K562 (cell line): Measurements from ENCODE around the gene MEIS1. TPM values are rescaled to one million over a fixed set of nuclear protein-coding genes. Genes with fewer than 3 reads are reported as not detected.

ENCODE experiments used
- ATAC-seq: fragments of 200-7000 bp; cut with Tn5 transposase; 3 replicates; pipeline ENCODE4 v1.9.1; 2020; ENCODE audit warnings: moderate library complexity
- BruUV-seq: library from RNA; stranded (reverse); fragments of 400-500 nt; replicated peaks from 2 replicates; lab custom pipeline; 2021; lab: Mats Ljungman, UMichigan
- CTCF ChIA-PET: fragments of 300-600 bp; formaldehyde crosslinking; extraction: SDS; loops from one replicate; lab custom pipeline; 2021; ENCODE audit warnings: low intra/inter-chr PET ratio; lab: Yijun Ruan, JAX
- POLR2A ChIA-PET: fragments of 300-600, 350-650 bp; sonication (Branson Sonifier 250); formaldehyde crosslinking; extraction: SDS; loops from one replicate; lab custom pipeline; 2021; ENCODE audit warnings: antibody characterized with exemption, inconsistent platforms; lab: Yijun Ruan, JAX
- DNase-seq, 4 experiments: peaks; one replicate each; pipeline versions ENCODE4 v3.0.0 to v3.0.0-alpha.2; 2011 to 2018; ENCODE audit warnings: low spot score in 3 of 4, mixed read lengths in 3 of 4; ENCODE audit errors: extremely low read depth in 1 of 4
- FAIRE-seq: peaks from 2 replicates; lab custom pipeline; 2011; peaks lifted over from hg19 to GRCh38; lab: Jason Lieb, UNC
- H2AFZ ChIP-seq: 2 replicates; pipeline ENCODE4 v1.6.0; 2011; ENCODE audit warnings: low read depth, low read length, control low read depth, inconsistent platforms
- H3K27ac ChIP-seq: fragments of 200-600 bp; 3 replicates; pipeline ENCODE4 v1.8.0; 2011; ENCODE audit warnings: low read depth, mild to moderate bottlenecking, control low read depth, inconsistent platforms, low read length, moderate library complexity, mixed read lengths; ENCODE audit errors: extremely low read depth
- H3K27me3 ChIP-seq, 2 experiments: fragments of 300-600 bp in 1 of 2; 2 replicates in 1 of 2; 3 replicates in 1 of 2; pipeline versions ENCODE4 v1.6.0 to v1.8.0; 2011; ENCODE audit warnings: inconsistent platforms in 2 of 2, low read length in 2 of 2, mild to moderate bottlenecking in 1 of 2, mixed read lengths in 1 of 2, moderate library complexity in 1 of 2; ENCODE audit not compliant: control insufficient read depth in 2 of 2, insufficient read depth in 2 of 2
- H3K36me3 ChIP-seq: fragments of 300-600 bp; 3 replicates; pipeline ENCODE4 v1.8.0; 2011; ENCODE audit warnings: mild to moderate bottlenecking, low read length, inconsistent platforms; ENCODE audit not compliant: control insufficient read depth, insufficient read depth
- H3K4me1 ChIP-seq, 2 experiments: fragments of 200-600 bp in 1 of 2; replicated peaks in 1 of 2; 2 replicates in 1 of 2; 3 replicates in 1 of 2; pipeline versions ENCODE4 v1.5.1 to v1.8.0; 2011; ENCODE audit warnings: inconsistent platforms in 2 of 2, low read length in 2 of 2, mild to moderate bottlenecking in 1 of 2, mixed read lengths in 1 of 2, moderate library complexity in 1 of 2; ENCODE audit not compliant: control insufficient read depth in 2 of 2, insufficient read depth in 2 of 2
- H3K4me2 ChIP-seq: 2 replicates; pipeline ENCODE4 v1.6.1; 2011; ENCODE audit warnings: low read length, control low read depth, inconsistent platforms, mixed read lengths; ENCODE audit not compliant: insufficient read depth
- H3K4me3 ChIP-seq: fragments of 200-600 bp; sonication (generic), shearing (Covaris generic); 2 replicates; pipeline ENCODE4 v1.5.1; 2016; ENCODE audit warnings: control low read depth, inconsistent platforms
- H3K79me2 ChIP-seq: fragments of 200-600 bp; 3 replicates; pipeline ENCODE4 v1.8.0; 2011; ENCODE audit warnings: low read length, inconsistent platforms; ENCODE audit not compliant: control insufficient read depth, insufficient read depth
- H3K9ac ChIP-seq, 2 experiments: 2 replicates each; pipeline versions ENCODE4 v1.6.0 to v1.6.1; 2011; ENCODE audit warnings: low read depth in 2 of 2, low read length in 2 of 2, control low read depth in 1 of 2, inconsistent platforms in 1 of 2, mild to moderate bottlenecking in 1 of 2, mixed read lengths in 1 of 2; ENCODE audit not compliant: insufficient read depth in 1 of 2
- H3K9me1 ChIP-seq: one replicate; pipeline ENCODE4 v1.6.0; 2011; ENCODE audit warnings: inconsistent platforms, mild to moderate bottlenecking, low read length, moderate library complexity; ENCODE audit not compliant: control insufficient read depth, insufficient read depth
- H3K9me3 ChIP-seq: replicated peaks from 2 replicates; pipeline ENCODE4 v1.5.1; 2011; ENCODE audit warnings: low read depth, low read length, inconsistent platforms; ENCODE audit not compliant: control insufficient read depth, insufficient read depth
- H4K20me1 ChIP-seq: replicated peaks from 2 replicates; pipeline ENCODE4 v1.6.1; 2011; ENCODE audit warnings: low read length, inconsistent platforms, mixed read lengths; ENCODE audit not compliant: control insufficient read depth, insufficient read depth
- BCL6 ChIP-seq: fragments of 250-450 bp; sonication (Bioruptor Pico); IDR thresholded peaks from 2 replicates; pipeline ENCODE4 v1.4.0; 2020
- CTBP1 ChIP-seq: fragments of 450-650 bp; IDR thresholded peaks from 2 replicates; pipeline ENCODE4 v1.6.1; 2016; ENCODE audit warnings: borderline replicate concordance
- DLX4 ChIP-seq: fragments of 250-450 bp; sonication (Bioruptor Pico); IDR thresholded peaks from 2 replicates; pipeline ENCODE4 v1.6.1; 2021; ENCODE audit warnings: mild to moderate bottlenecking
- DMBX1 ChIP-seq: fragments of 250-450 bp; sonication (Bioruptor Pico); IDR thresholded peaks from 2 replicates; pipeline ENCODE4 v1.8.0; 2022; ENCODE audit warnings: inconsistent platforms, mild to moderate bottlenecking, moderate library complexity, borderline replicate concordance
- E2F3 ChIP-seq: fragments of 250-450 bp; sonication (Bioruptor Pico); IDR thresholded peaks from 2 replicates; pipeline ENCODE4 v1.4.0; 2020; ENCODE audit warnings: mild to moderate bottlenecking
- FOXJ3 ChIP-seq: sonication (generic); formaldehyde crosslinking; IDR thresholded peaks from 2 replicates; pipeline ENCODE4 v1.4.0; 2020; ENCODE audit warnings: mild to moderate bottlenecking, missing genetic modification reagents
- GTF2E2 ChIP-seq: fragments of 200-800 bp; sonication (Bioruptor generic); IDR thresholded peaks from 2 replicates; pipeline ENCODE4 v1.6.1; 2016; ENCODE audit warnings: missing genetic modification characterization, missing compliant biosample characterization
- KAT2B ChIP-seq: IDR thresholded peaks from one replicate; pipeline ENCODE4 v1.6.1; 2012; ENCODE audit warnings: low read depth, mild to moderate bottlenecking, control low read depth, inconsistent platforms, low read length, moderate library complexity
- MEIS2 ChIP-seq: fragments of 450-650 bp; IDR thresholded peaks from 2 replicates; pipeline ENCODE4 v1.6.1; 2014; ENCODE audit warnings: mild to moderate bottlenecking; ENCODE audit not compliant: partially characterized antibody
- MLX ChIP-seq, 2 experiments: fragments of 450-650 bp in 1 of 2; sonication (generic) in 1 of 2; formaldehyde crosslinking; conservative IDR thresholded peaks; 2 replicates each; pipeline versions ENCODE4 v1.4.0 to v1.8.1; 2020 to 2022; ENCODE audit warnings: mild to moderate bottlenecking in 1 of 2, missing genetic modification reagents in 1 of 2
- NCOR1 ChIP-seq: fragments of 450-650 bp; IDR thresholded peaks from 2 replicates; pipeline ENCODE4 v1.6.1; 2016; ENCODE audit warnings: mild to moderate bottlenecking, moderate library complexity
- PHB ChIP-seq: fragments of 250-450 bp; sonication (Bioruptor Pico); IDR thresholded peaks from 2 replicates; pipeline ENCODE4 v1.5.0; 2021
- POLR2AphosphoS5 ChIP-seq: IDR thresholded peaks from 2 replicates; pipeline ENCODE4 v1.6.1; 2011; ENCODE audit warnings: mild to moderate bottlenecking, low read depth, low read length, moderate library complexity; ENCODE audit not compliant: control insufficient read depth, insufficient read depth
- PRMT5 ChIP-seq: sonication (generic); formaldehyde crosslinking; IDR thresholded peaks from 2 replicates; pipeline ENCODE4 v1.5.0; 2020; ENCODE audit warnings: missing genetic modification reagents
- PTTG1 ChIP-seq: fragments of 450-650 bp; IDR thresholded peaks from 2 replicates; pipeline ENCODE4 v1.6.1; 2016; ENCODE audit warnings: low read depth, mild to moderate bottlenecking, missing genetic modification characterization, missing compliant biosample characterization
- PYGO2 ChIP-seq: fragments of 450-650 bp; IDR thresholded peaks from 2 replicates; pipeline ENCODE4 v1.6.1; 2016; ENCODE audit warnings: mild to moderate bottlenecking, missing genetic modification characterization, moderate library complexity, missing compliant biosample characterization
- RBBP5 ChIP-seq: fragments of 200-600 bp; sonication (generic); IDR thresholded peaks from 2 replicates; pipeline ENCODE4 v1.6.1; 2012; ENCODE audit warnings: borderline replicate concordance, mild to moderate bottlenecking, low read length, control low read depth, inconsistent platforms; ENCODE audit not compliant: insufficient read depth, poor library complexity, severe bottlenecking
- TEAD4 ChIP-seq, 2 experiments: sonication (generic) in 1 of 2; formaldehyde crosslinking in 1 of 2; IDR thresholded peaks; 2 replicates each; pipeline versions ENCODE4 v1.6.1 to v1.8.0; 2012 to 2022; ENCODE audit warnings: borderline replicate concordance in 1 of 2, inconsistent platforms in 1 of 2, low read length in 1 of 2, mild to moderate bottlenecking in 1 of 2, missing genetic modification reagents in 1 of 2
- ZNF133 ChIP-seq: fragments of 250-450 bp; sonication (Bioruptor Pico); IDR thresholded peaks from 2 replicates; pipeline ENCODE4 v1.4.0; 2020; ENCODE audit warnings: mild to moderate bottlenecking
- ZNF212 ChIP-seq: fragments of 450-650 bp; formaldehyde crosslinking; IDR thresholded peaks from 2 replicates; pipeline ENCODE4 v1.4.0; 2020; ENCODE audit warnings: mild to moderate bottlenecking
- ZNF232 ChIP-seq: sonication (generic); formaldehyde crosslinking; IDR thresholded peaks from 2 replicates; pipeline ENCODE4 v1.8.0; 2022; ENCODE audit warnings: mild to moderate bottlenecking, missing genetic modification reagents
- ZNF589 ChIP-seq: fragments of 200-800 bp; sonication (Bioruptor generic); IDR thresholded peaks from 2 replicates; pipeline ENCODE4 v1.6.1; 2016; ENCODE audit warnings: low read depth, missing genetic modification characterization, missing compliant biosample characterization
- ZSCAN32 ChIP-seq: fragments of 450-650 bp; formaldehyde crosslinking; IDR thresholded peaks from 2 replicates; pipeline ENCODE4 v1.4.0; 2020; ENCODE audit warnings: mild to moderate bottlenecking, moderate library complexity
- WGBS: fragments of 100-300 bp; shearing (Covaris generic); methylation state at CpG from one replicate; pipeline ENCODE4 v1.1.6; 2016; ENCODE audit warnings: low coverage, mixed read lengths; ENCODE audit not compliant: insufficient coverage; ENCODE audit errors: missing lambda C conversion rate; 5-methylcytosine and 5-hydroxymethylcytosine counted together
- in situ Hi-C: fragments of 300-500 bp; cut with MboI; formaldehyde crosslinking; loops from 4 replicates; pipeline ENCODE4 v1.15.0; 2018; ENCODE audit warnings: inconsistent platforms, mixed read lengths
- intact Hi-C: fragments of 100-400 bp; cut with micrococcal nuclease; formaldehyde crosslinking; loops from 2 replicates; pipeline ENCODE4 v1.14.2; 2022
- polyA plus RNA-seq, 8 experiments: library from polyadenylated mRNA; depleted of rRNA in 4 of 8; stranded (reverse) in 5 of 8; unstranded in 3 of 8; fragments of >200 nt; fragmentation: Nextera tagmentation in 2 of 8; fragmentation: Illumina TruSeq in 1 of 8; extraction: Ambion mirVana in 2 of 8; extraction: Trizol in 1 of 8; gene quantifications; 2 replicates each; pipeline versions ENCODE4 v1.2.1 to v1.2.3, GENCODE V29; 2011 to 2014; ENCODE audit warnings: inconsistent platforms in 1 of 8, missing spikeins in 1 of 8
- total RNA-seq, 7 experiments: library from RNA; depleted of rRNA in 6 of 7; stranded (reverse); fragments of >200 nt in 6 of 7; fragmentation: Illumina TruSeq in 2 of 7; extraction: Trizol in 2 of 7; gene quantifications; 2 replicates each; pipeline versions ENCODE4 v1.2.1 to v1.2.3, GENCODE V29; 2011 to 2021; ENCODE audit warnings: low replicate concordance in 1 of 7

MEIS1 gene
- total and polyA plus RNA-seq, 9 of the 15 experiments (the other 6 are each of a cell fraction or from before 2014, with no cell fraction given) = 2.3 to 9.0 (median 5.9) TPM

GRCh38 chr2:66534461-66534860 is 99.5 kb downstream of the MEIS1 start (continued):
- TF ChIP-seq ZNF212 (CRISPR knock-in tag) = no peak
- no peak for TF ChIP-seq CTBP1
- TF ChIP-seq PYGO2 (tag) = no peak
- TF ChIP-seq PRMT5 (CRISPR knock-in tag) = no peak
- TF ChIP-seq GTF2E2 (tag) = no peak
- no peak for TF ChIP-seq FOXJ3 (CRISPR knock-in tag)
- TF ChIP-seq KAT2B = no peak
- no peak for TF ChIP-seq ZNF589
- no peak for TF ChIP-seq ZSCAN32 (CRISPR knock-in tag)

DNA sequence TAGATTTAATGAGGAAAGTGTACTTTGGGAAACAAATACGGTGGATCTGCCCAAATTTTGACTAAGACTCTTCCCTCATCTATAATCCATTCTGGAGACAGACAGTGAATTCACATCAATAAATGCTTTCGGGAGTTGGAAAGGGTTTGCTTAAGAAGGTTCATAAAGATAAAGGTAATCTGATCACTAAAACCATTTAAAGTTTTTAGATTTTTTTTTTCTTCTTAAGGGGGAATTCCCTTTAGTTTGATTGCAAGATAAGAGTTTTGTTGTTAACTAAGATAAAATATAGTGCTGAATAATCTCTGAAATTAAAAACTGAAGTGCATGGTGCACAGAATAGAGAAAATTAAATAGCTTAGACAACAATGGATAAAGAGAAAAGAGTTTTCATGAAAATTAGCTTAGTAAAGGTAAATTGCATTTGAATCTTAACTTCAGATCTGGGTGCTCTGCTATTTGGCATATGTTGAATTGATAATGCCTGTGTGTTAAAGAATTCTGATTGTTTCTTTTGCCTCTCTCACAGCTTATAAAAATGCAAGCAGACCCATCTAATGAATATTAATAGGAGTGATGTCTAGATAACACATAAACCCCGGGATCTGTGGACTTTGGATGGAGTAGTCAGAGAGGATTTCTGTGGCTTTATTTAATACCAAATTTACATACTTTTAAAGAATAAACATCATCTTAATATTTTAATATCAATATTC is 100.8 kb downstream of the MEIS1 start:
- Histone ChIP-seq H3K36me3 (no peaks in the 10 kb centered on the region), H3K4me1 (no peaks in the 10 kb centered on the region), H3K27me3 (no peaks in the 10 kb centered on the region), H3K79me2 (no peaks in the 10 kb centered on the region), H4K20me1 (no peaks in the 10 kb centered on the region), H2AFZ (no peak overlapping the region), H3K27ac (no peak overlapping the region), H3K9me1 (no peaks in the 10 kb centered on the region), H3K4me2 (no peak overlapping the region), H3K9ac (no peak overlapping the region), H3K4me3 (no peak overlapping the region), H3K9me3 (no peaks in the 10 kb centered on the region)
- in situ Hi-C loops = no loop called here
- no peak for FAIRE-seq
- CTCF ChIA-PET = no interaction called here
- BruUV-seq = no TSS peak
- intact Hi-C loops = no loop called here
- no peak for DNase-seq
- ATAC-seq = no peak
- 17% methylated on average over 3 of the region's 3 CpGs for WGBS
- POLR2A ChIA-PET = no interaction called here
- TF ChIP-seq ZNF232 (CRISPR knock-in tag) = no peak
- no peak for TF ChIP-seq MEIS2
- TF ChIP-seq BCL6 (CRISPR knock-in tag) = no peak
- TF ChIP-seq TEAD4 (IDR thresholded peaks at IDR 0.05; ENCODE audit: low read length) = no peak
- no peak for TF ChIP-seq TEAD4 (CRISPR knock-in tag; IDR thresholded peaks at IDR 0.05; ENCODE audit: borderline replicate concordance)
- no peak for TF ChIP-seq MLX (CRISPR knock-in tag; conservative IDR thresholded peaks at IDR 0.05)
- no peak for TF ChIP-seq DMBX1
- no peak for TF ChIP-seq POLR2AphosphoS5
- no peak for TF ChIP-seq E2F3 (CRISPR knock-in tag)
- no peak for TF ChIP-seq PTTG1 (tag)
- no peak for TF ChIP-seq ZNF133
- TF ChIP-seq NCOR1 = no peak
- TF ChIP-seq DLX4 (CRISPR knock-in tag) = no peak
- TF ChIP-seq PHB (CRISPR knock-in tag) = no peak
- no peak for TF ChIP-seq RBBP5
